Measurements from ENCODE around the gene DNASE1L3. TPM values are rescaled to one million over a fixed set of nuclear protein-coding genes. Genes with fewer than 3 reads are reported as not detected.

The DNASE1L3 gene
- total and polyA plus RNA-seq, 2 of the 13 experiments (the other 11 are each of a cell fraction or from before 2014, with no cell fraction given), result 0.86 to 1.7 TPM

- TF ChIP-seq ZNF350 (CRISPR knock-in tag; IDR thresholded peaks at IDR 0.05; ENCODE audit: borderline replicate concordance, low read depth), result no peak; the same call in 1 of the 2 replicates
- no peak for TF ChIP-seq LCORL (IDR thresholded peaks at IDR 0.05)
- TF ChIP-seq LCORL (CRISPR knock-in tag; IDR thresholded peaks at IDR 0.05), result no peak; the same call in 1 of the 2 replicates
- no peak for TF ChIP-seq ZBTB43 (CRISPR knock-in tag; conservative IDR thresholded peaks at IDR 0.05)
- TF ChIP-seq, protein P1, sequence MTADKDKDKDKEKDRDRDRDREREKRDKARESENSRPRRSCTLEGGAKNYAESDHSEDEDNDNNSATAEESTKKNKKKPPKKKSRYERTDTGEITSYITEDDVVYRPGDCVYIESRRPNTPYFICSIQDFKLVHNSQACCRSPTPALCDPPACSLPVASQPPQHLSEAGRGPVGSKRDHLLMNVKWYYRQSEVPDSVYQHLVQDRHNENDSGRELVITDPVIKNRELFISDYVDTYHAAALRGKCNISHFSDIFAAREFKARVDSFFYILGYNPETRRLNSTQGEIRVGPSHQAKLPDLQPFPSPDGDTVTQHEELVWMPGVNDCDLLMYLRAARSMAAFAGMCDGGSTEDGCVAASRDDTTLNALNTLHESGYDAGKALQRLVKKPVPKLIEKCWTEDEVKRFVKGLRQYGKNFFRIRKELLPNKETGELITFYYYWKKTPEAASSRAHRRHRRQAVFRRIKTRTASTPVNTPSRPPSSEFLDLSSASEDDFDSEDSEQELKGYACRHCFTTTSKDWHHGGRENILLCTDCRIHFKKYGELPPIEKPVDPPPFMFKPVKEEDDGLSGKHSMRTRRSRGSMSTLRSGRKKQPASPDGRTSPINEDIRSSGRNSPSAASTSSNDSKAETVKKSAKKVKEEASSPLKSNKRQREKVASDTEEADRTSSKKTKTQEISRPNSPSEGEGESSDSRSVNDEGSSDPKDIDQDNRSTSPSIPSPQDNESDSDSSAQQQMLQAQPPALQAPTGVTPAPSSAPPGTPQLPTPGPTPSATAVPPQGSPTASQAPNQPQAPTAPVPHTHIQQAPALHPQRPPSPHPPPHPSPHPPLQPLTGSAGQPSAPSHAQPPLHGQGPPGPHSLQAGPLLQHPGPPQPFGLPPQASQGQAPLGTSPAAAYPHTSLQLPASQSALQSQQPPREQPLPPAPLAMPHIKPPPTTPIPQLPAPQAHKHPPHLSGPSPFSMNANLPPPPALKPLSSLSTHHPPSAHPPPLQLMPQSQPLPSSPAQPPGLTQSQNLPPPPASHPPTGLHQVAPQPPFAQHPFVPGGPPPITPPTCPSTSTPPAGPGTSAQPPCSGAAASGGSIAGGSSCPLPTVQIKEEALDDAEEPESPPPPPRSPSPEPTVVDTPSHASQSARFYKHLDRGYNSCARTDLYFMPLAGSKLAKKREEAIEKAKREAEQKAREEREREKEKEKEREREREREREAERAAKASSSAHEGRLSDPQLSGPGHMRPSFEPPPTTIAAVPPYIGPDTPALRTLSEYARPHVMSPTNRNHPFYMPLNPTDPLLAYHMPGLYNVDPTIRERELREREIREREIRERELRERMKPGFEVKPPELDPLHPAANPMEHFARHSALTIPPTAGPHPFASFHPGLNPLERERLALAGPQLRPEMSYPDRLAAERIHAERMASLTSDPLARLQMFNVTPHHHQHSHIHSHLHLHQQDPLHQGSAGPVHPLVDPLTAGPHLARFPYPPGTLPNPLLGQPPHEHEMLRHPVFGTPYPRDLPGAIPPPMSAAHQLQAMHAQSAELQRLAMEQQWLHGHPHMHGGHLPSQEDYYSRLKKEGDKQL (CRISPR knock-in tag; IDR thresholded peaks at IDR 0.05; ENCODE audit: low read depth), result no peak
- no peak for TF ChIP-seq ZNF274 (CRISPR knock-in tag; IDR thresholded peaks at IDR 0.05)
- TF ChIP-seq ZFY (CRISPR knock-in tag; IDR thresholded peaks at IDR 0.05), result no peak
- TF ChIP-seq ZNF839 (CRISPR knock-in tag; IDR thresholded peaks at IDR 0.05; ENCODE audit: borderline replicate concordance), result no peak
- TF ChIP-seq KDM4B (CRISPR knock-in tag; IDR thresholded peaks at IDR 0.05), result no peak
- TF ChIP-seq RFX1 (IDR thresholded peaks at IDR 0.05), result no peak
- TF ChIP-seq REST (IDR thresholded peaks at IDR 0.05; ENCODE audit: borderline replicate concordance in 1 of 2, low read depth in 1 of 2, low read length in 2 of 2), result no peak
- TF ChIP-seq ZNF782 (CRISPR knock-in tag; IDR thresholded peaks at IDR 0.05; ENCODE audit: borderline replicate concordance), result no peak
- TF ChIP-seq ZNF383 (CRISPR knock-in tag; IDR thresholded peaks at IDR 0.05; ENCODE audit: borderline replicate concordance), result no peak
- TF ChIP-seq ZNF737 (CRISPR knock-in tag; IDR thresholded peaks at IDR 0.05; ENCODE audit: borderline replicate concordance), result no peak
- no peak for TF ChIP-seq ZNF496 (CRISPR knock-in tag; IDR thresholded peaks at IDR 0.05; ENCODE audit: insufficient replicate concordance)
- no peak for TF ChIP-seq HDAC2 (CRISPR knock-in tag; IDR thresholded peaks at IDR 0.05)
- peak; percentile 63; the same call in 1 of the 2 replicates for TF ChIP-seq MTA1 (CRISPR knock-in tag; IDR thresholded peaks at IDR 0.05; ENCODE audit: borderline replicate concordance)
- TF ChIP-seq NFATC3 (CRISPR knock-in tag; IDR thresholded peaks at IDR 0.05), result no peak
These were observed 37.6 kb downstream of the DNASE1L3 start (continued) for GRCh38 chr3:58173029-58173668.
